ENCODE measurements around the gene MYPN.
"Not testable (repeated sequence)": the region's sequence is repeated elsewhere in the genome, so short reads cannot be mapped to it uniquely, and the experiment has no call there.

The MYPN gene

DNA sequence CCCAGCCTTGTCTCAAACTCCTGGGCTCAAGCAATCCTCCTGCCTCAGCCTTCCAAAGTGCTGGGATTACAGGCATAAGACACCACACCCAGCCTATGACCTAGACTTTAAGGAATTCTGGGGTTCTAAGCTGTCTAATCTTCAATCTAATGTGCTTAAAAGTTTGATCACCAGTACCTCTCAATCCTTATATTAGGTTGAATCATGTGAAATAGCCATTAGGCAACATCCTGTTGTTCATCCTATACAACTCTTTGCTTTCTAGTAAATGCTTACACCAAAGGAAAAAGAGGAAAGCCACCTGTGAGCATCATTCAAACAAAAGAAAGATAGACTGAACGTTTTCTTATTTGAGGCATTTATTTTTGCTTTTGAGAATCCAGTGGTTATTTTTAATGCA is 66.7 kb downstream of the MYPN start:
- DNase-seq = no peak

DNA sequence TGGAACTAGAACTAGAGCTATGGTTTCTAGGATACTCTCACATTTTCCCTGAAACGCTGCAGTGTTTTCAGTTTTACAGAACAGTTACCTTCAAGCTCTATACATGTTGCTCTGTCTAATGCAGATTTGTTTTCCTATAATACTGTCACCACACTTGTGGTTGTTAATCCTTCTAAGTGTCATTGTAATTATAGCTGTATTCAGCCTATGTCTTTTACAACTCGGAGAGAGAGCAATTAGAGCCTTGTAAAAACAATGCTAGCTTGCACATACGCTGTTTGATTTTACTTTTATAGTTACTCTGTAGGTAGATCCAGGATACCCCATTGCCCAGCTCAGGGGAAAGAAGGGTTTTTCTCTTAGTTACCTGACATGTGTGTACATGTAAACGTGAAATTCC is 67.5 kb downstream of the MYPN start:
- no peak for DNase-seq

DNA sequence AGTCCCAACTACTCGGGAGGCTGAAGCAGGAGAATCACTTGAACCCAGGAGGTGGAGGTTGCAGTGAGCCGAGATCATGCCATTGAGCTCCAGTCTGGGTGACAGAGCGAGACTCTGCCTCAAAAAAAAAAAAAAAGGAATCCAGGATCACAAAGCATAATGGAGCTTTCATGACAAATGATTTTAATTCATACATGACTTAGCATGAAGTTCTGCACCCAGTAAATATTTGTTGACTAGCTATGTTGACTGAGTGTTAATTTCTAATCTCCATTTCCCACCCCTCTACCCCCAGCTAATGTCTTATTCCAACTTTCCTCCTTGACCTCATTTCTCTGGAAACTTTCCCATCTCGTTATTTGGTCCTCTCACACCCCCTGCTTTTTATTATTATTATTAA is 69.3 kb downstream of the MYPN start:
- DNase-seq = no peak

DNA sequence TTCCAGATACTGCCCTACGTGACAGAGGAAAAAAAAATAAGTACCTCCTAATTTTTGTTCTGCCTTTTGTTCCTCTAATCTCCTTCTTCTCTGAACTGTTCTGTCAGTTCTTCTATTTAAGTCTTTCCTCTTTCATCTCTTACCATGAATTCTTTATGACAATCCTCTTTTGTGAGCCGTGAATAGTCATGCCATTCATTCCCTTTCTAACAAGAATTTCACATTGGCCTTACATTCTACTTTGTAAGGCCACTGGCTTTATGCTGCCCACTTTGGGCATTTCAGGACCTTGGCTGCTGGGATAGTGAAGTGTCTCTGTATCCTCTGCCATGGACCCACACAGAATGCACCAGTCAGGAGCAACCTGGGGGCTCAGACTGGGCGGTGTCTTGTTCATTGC is 69.7 kb downstream of the MYPN start:
- no peak for DNase-seq

DNA sequence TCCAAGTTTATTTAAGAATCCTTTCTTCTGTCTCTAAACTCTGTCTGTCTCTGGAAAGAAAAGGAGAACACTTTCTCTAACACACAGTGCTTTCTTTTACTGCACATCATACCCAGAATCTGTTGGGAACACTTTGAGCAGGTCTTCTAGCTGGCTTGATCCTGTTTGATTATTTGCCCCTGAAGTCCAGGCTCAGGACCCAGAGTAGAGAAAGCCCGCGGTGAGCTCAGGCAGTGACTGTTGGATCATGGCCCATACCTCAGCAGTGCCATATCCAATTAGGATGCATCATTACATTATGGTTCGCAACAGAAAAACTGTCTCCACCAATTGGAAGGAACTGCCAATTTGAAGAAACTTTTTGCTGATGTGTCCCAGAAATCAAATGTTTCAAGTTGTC is 71.2 kb downstream of the MYPN start:
- no peak for DNase-seq

DNA sequence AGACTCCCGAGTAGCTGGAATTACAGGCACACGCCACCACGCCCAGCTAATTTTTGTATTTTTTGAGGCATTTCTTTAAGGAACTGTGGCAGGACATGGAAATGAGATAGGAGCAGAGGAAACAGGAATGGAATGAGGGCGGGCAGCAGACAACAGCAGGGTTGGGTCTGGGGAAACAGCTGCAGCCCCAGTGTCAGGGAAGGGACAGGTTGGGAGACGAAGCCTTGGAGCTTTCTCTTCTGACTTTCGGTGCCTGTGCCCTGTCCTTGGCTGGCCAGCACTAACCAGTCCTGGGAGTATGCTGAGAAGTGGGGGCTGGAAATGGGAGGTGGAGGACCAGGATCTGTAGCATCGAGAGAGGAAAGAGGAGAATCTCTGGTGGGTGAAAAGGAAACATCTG is 75.3 kb downstream of the MYPN start:
- DNase-seq = no peak

DNA sequence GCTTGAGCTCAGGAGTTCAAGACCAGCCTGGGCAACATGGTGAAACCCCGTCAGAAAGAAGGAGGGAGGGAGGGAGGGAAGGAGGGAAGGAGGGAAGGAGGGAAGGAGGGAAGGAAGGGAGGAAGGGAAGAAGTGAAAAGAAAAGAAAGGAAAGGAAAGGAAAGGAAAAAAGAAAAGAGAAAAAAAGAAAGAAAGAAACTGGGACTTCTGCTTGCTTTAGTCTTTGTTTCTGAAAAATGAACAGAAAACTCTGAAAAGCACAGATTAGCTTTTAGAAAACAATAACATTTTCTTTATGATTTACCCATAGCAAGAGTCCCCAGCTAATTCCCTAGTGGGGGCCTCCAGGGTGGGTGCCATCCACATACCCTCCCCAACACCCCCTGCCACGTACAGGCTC is 75.8 kb downstream of the MYPN start:
- no peak for DNase-seq

DNA sequence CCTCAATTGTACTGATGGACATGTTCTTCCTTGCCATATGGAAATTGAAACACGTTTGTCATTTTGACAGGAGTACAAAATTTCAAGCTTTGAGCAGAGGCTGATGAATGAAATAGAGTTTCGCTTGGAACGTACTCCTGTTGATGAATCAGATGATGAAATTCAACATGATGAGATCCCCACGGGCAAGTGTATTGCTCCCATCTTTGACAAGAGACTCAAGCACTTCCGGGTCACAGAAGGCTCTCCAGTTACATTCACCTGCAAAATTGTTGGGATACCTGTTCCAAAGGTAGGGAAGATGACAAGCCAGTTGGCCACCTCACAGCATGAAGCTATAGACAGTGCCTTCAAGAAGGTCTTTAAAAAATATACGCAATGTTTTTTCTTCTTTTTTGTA is 79.5 kb downstream of the MYPN start:
- no peak for DNase-seq

DNA sequence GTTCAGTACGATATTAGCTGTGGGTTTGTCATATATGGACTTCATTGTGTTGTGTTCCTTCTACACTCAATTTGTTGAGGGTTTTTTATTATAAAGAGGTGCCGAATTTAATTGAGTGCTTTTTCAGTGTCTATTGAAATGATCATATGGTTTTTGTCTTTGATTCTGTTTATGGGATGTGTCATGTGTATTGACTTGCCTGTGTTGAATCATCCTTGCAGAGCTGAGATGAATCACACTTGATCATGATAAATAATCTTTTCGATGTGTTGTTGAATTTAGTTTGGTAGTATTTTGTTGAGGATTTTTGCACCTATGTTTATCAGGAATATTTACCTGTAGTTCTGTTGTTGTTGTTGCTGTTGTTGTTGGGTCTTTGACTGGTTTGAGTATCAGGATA is 82.8 kb downstream of the MYPN start:
- DNase-seq = no peak

DNA sequence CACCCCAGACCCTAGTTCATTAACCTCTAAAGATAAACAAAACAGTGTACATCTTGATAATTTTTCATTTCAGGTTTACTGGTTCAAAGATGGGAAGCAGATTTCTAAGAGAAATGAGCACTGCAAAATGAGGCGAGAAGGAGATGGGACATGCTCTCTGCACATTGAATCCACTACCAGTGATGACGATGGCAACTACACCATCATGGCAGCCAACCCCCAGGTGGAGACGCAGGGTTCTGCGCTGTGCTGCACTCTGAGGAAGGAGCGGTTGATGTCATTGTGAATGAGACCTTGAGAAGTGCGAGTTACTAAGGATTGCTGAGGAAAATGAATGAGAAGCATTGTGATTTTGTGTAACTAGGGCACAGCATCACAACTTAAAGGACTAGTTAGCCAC is 85.0 kb downstream of the MYPN start:
- DNase-seq = no peak

DNA sequence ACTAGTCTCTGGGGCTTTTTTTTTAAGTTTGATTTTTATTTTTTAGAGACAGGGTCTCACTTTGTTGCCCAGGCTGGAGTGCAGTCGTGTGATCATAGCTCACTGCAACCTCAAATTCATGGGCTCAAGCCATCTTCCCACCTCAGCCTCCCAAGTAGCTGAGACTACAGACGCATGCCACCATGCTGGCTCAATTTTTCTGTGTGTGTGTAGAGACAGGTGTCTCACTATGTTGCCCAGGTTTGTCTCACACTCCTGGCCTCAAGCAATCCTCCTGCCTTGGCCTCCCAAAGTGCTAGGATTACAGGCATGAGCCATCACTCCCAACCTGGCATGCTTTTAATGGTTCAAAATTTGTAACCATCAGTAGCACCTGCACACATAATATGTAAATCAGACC is 86.5 kb downstream of the MYPN start:
- DNase-seq = not testable (repeated sequence)

DNA sequence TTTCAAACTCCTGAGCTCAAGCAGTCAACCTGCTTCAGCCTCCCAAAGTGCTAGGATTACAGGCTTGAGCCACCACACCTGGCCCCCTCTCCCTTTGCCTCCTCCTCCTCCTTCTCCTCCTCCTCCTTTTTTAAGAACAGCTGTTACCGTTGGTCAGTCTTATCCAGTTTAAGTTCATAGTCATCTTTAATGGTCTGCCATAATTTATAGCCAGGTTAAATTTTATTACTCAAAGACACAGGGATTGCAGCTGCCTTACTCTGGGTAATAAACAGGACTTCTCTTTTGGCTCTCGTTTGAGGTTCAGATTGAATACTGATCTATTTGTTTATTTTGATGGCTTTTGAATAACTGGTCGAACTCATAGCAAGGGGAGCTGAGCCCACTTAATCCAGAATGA is 87.4 kb downstream of the MYPN start:
- DNase-seq = no peak

DNA sequence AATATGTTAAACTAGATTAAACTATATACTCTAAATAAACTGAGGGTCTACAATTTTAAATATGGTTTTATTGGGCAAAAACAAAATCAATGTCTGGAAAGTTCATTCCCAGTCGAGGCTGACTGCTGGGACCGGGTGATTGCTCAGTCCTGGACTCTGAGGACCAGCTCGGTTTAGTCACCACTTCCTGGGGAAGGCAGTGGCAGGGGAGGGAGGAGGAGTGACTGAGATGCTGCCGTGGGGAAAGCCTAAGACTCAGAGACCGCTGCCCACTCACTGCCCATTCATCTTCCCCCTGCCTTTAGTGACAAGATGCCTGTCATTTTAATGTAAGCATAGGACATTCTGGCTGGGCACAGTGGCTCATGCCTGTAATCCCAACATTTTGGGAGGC is 93.7 kb downstream of the MYPN start:
- peak; percentile 45 for DNase-seq

DNA sequence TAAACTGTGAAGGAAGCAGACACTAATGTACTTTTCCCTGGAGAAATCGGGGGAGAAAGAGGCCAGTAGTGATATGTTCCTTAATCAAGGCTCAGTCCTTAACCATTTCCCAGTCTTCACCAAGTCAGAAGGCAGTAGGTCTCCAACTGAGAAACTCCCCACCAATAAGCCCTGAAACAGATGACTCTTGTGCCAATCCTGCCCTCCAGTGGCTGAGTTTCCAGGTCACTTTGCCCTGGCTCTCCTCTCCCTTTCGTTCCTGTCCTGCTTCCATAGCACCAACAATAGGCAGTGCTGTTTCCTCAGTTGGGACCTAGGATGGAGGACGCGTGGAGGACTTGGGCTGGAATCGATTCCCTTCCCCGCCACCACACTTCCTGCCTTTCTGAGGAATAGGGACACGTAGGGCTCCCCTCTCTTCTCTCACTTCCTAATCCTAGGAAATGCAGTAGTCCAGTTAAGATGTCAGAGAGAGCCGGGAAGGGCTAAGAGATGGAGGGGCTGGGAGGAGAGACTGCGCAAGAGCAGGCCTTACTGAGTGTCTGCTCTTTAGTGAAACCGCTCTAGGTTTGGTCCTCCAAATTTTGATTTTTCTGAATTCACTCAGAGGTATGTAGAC is 99.2 kb downstream of the MYPN start:
- DNase-seq = peak; percentile 77

DNA sequence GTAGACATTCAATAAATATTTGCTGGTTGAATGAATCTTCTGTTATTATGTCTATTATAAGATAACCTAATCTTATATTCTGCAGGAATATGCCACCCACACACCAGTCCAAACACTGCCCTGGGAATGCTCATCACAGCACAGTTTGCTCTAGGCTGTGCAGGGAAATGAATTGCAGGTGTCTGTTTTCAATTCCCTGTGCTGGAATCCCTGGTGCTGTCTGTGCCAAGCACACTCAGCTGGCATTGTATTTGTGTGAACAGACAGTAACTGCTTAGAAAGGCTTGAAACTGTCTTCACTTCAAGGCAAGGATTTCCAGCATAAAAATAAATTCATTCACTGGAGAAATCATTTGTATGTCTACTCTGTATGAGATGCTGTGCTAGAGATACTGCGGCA is 102.4 kb downstream of the MYPN start:
- DNase-seq = no peak

DNA sequence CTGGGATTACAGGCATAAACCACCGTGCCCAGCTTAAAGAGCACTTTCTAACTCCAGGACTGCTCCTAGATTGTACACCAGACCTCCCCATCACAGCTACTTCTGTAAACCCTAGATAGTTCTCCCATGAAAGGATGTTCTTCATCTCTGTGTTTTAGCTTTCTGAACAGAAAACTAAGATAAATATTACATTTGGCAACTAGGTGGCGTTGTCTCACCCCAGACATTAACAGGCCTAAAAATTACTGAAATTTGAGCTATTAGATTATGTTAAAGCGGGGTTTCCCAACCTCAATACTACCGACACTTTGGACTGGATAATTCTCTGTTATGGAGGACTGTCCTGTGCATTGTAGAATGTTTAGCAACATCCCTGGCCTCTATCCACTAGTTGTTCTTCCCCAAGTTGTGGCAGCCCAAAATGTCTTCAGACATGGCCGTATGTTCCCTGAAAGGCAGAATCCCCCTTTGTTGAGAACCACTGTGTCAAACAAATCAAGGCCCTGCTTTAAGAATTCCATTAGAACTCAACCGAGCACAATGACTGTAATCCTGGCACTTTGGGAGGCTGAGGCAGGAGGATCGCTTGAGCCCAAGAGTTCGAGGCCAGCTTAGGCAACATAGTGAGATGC is 103.5 kb downstream of the MYPN start:
- DNase-seq = peak; percentile 68

DNA sequence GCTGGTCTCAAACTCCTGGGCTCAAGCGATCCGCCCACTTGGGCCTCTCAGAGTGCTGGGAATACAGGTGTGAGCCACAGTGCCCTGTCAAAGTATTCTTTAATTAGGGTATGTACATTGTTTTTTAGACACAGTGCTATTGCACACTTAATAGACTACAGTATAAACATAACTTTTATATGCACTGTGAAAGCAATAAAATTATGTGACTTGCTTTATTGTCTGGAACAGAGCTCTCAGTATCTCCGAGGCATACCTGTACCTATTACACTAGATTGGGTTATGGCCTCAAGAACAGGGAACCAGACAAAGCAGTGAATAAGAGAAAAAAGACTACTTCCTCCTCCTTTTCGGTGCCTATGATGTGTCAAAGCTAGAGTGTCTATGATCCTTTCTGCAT is 109.5 kb downstream of the MYPN start:
- no peak for DNase-seq

DNA sequence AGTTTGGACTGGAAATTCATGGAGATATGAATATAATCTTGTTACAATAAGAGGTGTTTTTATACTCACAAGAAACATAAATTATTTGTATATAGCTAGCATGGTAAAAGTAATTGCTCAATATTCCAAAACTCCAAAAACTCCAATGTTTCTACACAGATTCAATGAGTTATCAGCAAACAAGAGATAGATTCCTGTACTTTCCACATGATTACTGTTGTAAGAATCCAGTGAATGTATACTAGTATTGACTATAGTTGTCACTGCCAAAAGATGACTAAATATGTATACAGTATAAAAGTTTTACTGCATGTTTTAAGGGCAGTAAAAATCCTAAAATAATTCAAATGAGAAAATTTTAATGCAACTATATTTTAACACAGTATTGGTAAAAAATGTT is 111.9 kb downstream of the MYPN start:
- DNase-seq = no peak

DNA sequence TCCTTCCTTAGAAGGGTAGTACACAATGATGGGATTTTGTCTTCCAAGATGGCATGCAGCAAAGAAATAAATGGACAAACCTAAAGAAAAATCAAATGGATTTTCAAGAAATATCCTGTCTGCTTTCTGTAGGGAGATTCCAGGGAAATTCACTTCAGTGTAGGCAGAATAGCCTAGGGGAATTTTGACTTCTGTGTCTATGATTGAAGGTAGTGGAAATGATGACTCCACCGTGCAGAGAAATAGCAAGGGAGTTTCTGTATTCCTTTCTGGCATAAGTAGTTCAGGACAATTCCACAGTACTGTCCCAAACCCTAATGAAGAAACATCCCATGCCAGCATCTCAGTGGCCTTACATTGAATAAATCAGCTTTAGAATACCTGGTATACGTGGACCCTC is 113.1 kb downstream of the MYPN start:
- no peak for DNase-seq

DNA sequence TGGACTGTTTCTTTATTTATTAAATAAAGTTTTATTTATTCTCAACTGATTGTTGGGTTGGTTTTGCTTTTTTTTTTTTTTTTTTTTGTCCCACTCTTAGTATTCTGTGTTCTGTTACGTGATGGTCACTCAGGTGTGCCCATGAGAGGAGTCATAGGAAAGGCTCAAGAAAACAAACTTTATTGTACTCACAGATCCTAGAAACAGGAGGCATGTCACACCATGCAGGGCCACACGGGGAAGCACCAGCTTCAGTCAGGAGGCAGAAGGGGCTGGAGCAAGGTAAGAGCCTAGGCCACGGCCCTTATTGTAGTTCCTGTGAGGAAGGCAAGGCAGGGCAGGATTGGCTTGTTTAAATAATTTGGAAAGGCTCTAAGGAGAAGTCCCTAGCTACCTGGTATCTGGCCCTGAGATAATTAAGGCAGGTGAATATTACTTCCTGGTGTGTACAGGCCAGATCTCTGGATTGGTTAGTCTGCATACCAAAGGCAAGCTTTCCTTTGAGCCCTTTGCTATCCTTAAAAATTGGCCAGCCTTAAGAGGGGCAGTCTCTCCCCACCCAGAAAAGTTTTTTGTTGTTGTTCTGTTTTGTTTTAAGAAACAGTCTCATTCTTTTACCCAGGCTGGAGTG is 114.4 kb downstream of the MYPN start:
- DNase-seq = peak; percentile 44

DNA sequence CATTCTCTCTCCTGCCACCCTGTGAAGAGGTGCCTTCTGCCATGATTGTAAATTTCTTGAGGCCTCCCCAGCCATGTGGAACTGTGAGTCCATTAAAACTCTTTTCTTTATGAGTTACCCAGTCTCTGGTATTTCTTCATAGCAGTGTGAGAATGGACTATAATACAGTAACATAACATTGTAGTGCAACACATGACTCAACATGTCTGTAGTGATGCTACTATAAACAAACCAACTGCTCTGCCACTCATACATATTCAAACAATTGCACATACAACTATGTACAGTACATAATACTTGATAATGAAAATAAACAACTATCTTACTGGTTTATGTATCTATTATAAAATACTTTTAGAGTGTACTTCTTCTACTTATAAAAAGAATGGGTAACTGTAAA is 115.5 kb downstream of the MYPN start:
- no peak for DNase-seq

DNA sequence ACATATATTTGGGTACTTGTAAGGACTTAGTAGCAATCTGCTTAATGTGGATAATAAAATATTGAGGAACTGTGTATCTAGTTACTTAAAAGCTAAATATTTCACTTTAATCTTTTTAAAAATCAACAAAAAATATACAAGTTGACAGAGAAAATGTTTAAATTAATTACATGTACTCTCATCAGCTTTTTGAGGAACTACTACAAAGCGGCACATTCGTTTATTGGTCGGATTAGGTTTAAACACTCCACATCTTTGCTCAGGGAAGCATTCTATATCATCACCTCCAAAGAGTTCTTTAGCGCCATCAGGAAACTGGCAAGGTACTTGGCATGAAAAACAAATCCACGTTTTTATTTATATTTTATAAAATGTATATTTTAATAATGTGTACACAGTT is 121.0 kb downstream of the MYPN start:
- no peak for DNase-seq

DNA sequence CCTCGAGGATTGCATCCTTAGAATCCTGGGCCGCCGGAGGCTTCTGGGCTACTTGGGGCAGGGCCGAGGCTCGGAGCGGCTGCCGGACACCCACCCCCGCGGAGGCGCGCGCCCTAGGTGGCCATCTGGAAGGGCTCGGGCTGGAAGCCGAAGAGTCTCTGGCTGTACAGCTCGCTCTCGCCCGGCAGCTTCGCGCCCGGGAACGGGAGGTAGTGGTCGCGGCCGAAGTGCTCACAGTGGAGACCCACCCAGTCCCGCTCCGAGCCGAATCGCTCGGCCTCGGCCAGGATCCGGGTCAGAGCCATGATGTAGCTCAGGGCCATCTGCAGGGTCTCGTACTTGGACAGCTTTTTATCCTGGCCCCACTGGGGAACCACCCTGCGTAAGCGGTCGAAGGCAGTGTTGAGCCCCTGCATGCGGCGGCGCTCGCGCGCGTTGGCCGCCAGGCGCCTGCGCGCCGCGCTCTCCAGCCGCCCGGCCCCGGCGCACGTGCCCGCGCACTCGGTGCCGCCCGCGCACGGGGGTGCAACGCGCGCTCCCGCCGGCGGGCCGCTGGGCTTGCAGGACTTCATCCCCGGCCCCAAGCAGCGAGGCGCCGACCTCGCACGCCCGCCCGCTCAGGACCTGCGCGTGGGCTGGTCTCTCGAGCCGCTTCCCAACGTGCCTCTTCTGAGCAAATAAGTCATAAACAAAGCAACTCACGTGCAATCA is 122.0 kb downstream of the MYPN start:
- DNase-seq = peak; percentile 78

DNA sequence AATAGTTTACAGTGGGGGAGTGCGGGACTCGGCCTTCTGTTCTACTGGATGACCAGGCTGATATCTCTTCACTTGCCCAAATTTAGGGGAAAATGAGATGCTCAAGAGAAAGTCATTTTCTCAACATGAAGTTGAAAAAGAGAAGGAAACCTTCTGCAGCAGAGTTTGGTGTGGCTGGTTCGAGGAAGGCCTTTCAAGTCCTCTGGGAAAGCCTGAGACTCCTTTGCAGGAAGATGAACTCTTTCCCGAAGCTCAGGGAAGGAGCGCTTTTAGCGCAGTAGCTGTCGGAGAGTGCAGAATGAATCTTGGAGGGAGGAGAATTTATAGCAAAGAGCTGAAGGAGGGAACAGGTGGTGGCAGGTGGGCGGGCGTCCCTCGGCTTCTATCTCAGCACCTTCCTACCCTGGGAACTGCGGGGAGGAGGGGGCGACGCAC is 122.5 kb downstream of the MYPN start, which contains the start of gene ATOH7:
ATOH7 (minus strand) TSS at position 297 of the 435 bp plus-strand sequence. CDS start 436 bp downstream, outside the sequence.
- DNase-seq = no peak
